ENCODE data around the gene BPIFB2. TPM values are rescaled to one million over a fixed set of nuclear protein-coding genes. Genes with fewer than 3 reads are reported as not detected.

BPIFB2 gene
- total and polyA plus RNA-seq, 10 of the 15 experiments (the other 5 are each of a cell fraction or from before 2014, with no cell fraction given), result not detected

- Histone ChIP-seq H3K4me3 (no peak overlapping the region), H3K9me3 (replicated peaks; ENCODE audit: control insufficient read depth, insufficient read depth, low read length) (no peaks in the 10 kb centered on the region), H3K27ac (ENCODE audit: control insufficient read depth, insufficient read depth) (no peak overlapping the region), H3K9ac (ENCODE audit: control insufficient read depth, insufficient read depth, low read length) (no peak overlapping the region), H2AFZ (ENCODE audit: control insufficient read depth, low read depth, low read length) (no peak overlapping the region), H3K4me2 (ENCODE audit: control insufficient read depth, insufficient read depth) (no peak overlapping the region), H3K4me1 (ENCODE audit: control insufficient read depth, insufficient read depth, low read length) (peaks cover 3% of the 10 kb centered on the region), H3K79me2 (ENCODE audit: control insufficient read depth, insufficient read depth, low read length) (no peaks in the 10 kb centered on the region), H3K36me3 (ENCODE audit: control insufficient read depth in 2 of 2, insufficient read depth in 2 of 2, low read length in 1 of 2) (no peaks in the 10 kb centered on the region), H3K27me3 (replicated peaks in 1 of 2; ENCODE audit: control insufficient read depth in 2 of 2, insufficient read depth in 2 of 2, low read length in 1 of 2) (peaks cover 0 to 1% of the 10 kb centered on the region in 2 experiments; a peak in 2 of 4 replicates), H4K20me1 (ENCODE audit: control insufficient read depth, insufficient read depth) (no peaks in the 10 kb centered on the region)
- ChIA-PET POLR2A (no interaction called here), SMC1A (ENCODE audit: uncharacterized antibody, unreplicated experiment) (no interaction called here), CTCF (no interaction called here), RAD21 (ENCODE audit: unreplicated experiment) (no interaction called here)
- no TSS peak for BruUV-seq (replicated peaks)
- ATAC-seq (no peak), DNase-seq (ENCODE audit: low read depth, low spot score) (no peak), FAIRE-seq (no peak)
- intact Hi-C loops (cut with micrococcal nuclease; ENCODE audit: unreplicated experiment), result no loop called here
- TF ChIP-seq ZBTB33 (IDR thresholded peaks at IDR 0.05), result no peak
- TF ChIP-seq MEF2B (IDR thresholded peaks at IDR 0.05; ENCODE audit: partially characterized antibody, poor library complexity, severe bottlenecking), result no peak
- no peak for TF ChIP-seq CBX5 (IDR thresholded peaks at IDR 0.05; ENCODE audit: low read depth)
- TF ChIP-seq ASH2L (IDR thresholded peaks at IDR 0.05; ENCODE audit: borderline replicate concordance, low read depth), result no peak
- no peak for TF ChIP-seq HDAC2 (IDR thresholded peaks at IDR 0.05)
- no peak for TF ChIP-seq ATF2 (IDR thresholded peaks at IDR 0.05; ENCODE audit: low read length)
- no peak for TF ChIP-seq CBFB (IDR thresholded peaks at IDR 0.05; ENCODE audit: low read depth)
- TF ChIP-seq PML (IDR thresholded peaks at IDR 0.05; ENCODE audit: low read length), result no peak
- TF ChIP-seq STAT1 (conservative IDR thresholded peaks at IDR 0.05), result no peak
- TF ChIP-seq MEF2A (IDR thresholded peaks at IDR 0.05; ENCODE audit: insufficient read depth, low read depth, low read length), result no peak
- no peak for TF ChIP-seq LARP7 (IDR thresholded peaks at IDR 0.05)
- TF ChIP-seq HDGF (IDR thresholded peaks at IDR 0.05), result no peak
- TF ChIP-seq SMAD1 (IDR thresholded peaks at IDR 0.05; ENCODE audit: low read depth, partially characterized antibody), result no peak
- TF ChIP-seq FOXM1 (IDR thresholded peaks at IDR 0.05; ENCODE audit: low read depth, low read length), result no peak
- WGBS (ENCODE audit: insufficient coverage, insufficient replicate concordance, low lambda C conversion rate, missing lambda C conversion rate), result 14% methylated on average over 7 of the region's 7 CpGs
- in situ Hi-C loops (cut with MboI), result no loop called here
These were observed 10.0 kb downstream of the BPIFB2 start for GRCh38 chr20:33017542-33017941.

All from GM12878 (cell line).